GM19043 (cell line): ENCODE measurements around the gene MGAT4A.

Experiments used
- ATAC-seq: cut with Tn5 transposase; IDR thresholded peaks from one replicate; pipeline ENCODE4 v1.9.1; 2021; ENCODE audit warnings: low read depth; ENCODE audit not compliant: unreplicated experiment

MGAT4A gene

DNA sequence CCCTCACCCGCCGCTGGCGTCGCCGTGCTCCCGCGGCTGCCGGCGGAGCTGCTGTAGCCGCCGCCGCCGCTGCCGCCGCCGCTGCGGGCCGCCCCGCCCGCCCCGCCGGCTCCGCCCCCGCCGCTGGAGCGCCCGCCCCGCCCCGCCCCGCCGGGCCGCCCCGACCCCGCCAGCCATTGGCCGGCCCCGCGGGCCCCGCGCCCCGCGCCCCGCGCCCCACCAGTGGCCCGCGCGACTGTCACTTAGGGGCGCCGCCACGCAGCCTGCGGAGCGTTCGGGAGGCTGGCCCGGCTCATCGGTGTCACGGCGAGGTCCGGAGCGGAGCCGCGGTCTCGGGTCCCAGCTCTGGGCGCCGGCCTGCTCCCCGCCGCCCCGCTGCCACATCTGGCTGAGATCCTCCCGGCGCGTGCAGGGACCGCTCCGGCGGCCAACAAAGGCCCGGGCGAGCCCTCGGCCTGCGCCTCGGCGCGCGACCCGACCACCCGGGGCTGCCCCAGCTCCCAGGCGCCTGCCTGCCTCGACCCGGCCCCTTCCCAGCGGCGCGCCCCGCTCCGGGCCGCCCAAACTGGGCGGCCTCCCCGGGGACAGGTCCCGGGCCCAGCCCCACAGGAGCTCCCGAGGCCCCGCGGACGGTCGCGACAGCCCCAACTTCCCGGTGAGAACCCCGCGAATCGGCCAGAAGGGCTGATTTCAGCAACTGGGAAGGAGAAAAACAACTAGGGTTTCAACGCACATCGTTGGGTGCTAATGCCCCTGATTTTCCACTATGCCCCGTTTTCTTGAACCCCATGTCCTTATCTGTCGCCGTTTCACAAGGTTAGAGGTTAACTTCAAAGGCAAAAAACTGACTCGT is at the start of gene MGAT4A:
Gene MGAT4A (minus strand): TSS at position 92 of the 853 bp plus-strand sequence. CDS start 4,800 bp downstream, outside the sequence.
- peak; percentile 67 for ATAC-seq

DNA sequence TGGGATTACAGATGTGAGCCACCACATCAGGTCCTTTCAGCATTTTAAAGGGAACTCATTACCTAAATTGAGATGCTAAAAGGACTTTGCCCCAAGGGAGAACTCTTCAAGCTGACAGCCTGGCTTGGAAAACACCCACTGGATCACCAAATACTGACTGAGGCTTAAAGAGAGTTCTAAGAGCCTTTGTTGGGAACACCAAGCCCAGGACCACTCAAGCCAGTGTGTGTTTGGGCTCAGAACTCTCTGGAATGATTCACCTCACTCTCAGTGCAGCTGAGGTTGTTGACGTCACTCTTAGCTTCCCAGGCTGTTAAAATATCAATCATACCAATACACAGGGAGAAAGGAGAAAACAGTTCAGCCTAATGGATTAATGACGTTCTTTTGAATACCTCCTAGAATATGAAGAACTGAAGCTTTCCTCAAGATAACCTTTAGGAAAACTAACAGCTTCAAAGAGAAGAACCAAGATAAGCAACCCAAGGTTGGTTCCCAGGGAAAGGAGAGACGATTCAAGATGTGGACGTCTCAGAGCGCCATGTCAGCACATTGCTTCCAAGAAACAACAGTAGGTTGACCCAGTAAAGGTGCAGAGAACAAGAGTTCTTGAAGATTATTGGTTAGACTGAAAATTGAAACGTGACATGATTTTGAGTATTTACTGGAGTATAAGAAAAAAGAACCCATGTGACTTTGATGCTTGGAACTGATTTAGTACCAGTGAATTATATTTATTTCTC is 48.0 kb upstream of the MGAT4A start:
- no peak for ATAC-seq

DNA sequence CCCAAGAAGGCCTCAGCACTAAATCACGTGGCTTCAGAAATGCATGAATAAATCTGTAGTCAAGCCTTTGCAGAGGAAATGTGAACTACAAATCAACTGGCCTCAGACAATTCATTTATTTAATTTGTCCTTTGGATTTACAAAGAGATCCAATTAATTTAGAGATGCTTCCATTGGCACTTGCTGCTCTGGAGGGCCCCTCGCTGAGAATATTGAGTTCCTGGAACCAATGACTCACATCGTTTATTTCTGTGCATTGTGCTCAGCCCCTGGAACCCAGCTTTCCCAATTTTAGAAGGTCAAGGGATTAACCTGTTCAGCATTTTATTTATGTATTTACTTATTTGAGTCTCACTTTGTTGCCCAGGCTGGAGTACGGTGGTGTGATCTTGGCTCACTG is 47.2 kb upstream of the MGAT4A start:
- ATAC-seq = no peak

DNA sequence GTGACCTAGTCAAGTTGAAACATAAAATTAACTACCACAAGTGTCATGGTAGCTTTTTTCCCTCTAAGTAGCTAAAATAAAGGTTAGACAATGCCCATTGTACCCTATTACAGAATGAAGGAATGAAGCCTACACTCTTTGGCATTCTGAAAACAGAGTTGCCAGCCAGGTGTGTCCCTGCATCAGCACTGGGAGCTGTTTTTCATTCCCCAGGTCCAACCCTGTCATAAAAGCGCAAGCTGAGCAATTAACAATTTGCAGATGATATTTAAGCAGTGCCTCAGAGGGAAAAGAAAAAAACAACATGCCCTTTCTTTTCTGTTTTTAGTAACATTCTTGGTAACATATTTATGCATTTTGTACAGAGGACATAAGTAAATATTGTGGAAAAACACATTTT is 46.8 kb upstream of the MGAT4A start:
- no peak for ATAC-seq

DNA sequence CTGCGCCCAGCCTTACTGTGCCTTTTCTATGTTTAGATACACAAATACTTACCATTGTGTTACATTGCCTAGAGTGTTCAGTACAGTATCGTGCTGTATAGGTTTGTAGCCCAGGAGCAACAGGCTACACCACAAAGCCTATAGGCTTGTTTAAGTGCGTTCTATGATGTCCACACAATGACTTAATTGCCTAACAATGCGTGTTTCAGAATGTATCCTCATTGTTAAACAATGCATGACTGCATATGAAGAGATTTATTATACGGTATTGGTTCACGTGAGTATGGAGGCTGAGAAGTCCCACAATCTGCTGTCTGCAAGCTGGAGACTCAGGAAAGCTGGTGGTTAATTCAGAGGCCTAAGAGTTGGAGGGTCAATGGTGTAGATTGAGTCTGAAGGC is 46.1 kb upstream of the MGAT4A start:
- ATAC-seq = no peak

DNA sequence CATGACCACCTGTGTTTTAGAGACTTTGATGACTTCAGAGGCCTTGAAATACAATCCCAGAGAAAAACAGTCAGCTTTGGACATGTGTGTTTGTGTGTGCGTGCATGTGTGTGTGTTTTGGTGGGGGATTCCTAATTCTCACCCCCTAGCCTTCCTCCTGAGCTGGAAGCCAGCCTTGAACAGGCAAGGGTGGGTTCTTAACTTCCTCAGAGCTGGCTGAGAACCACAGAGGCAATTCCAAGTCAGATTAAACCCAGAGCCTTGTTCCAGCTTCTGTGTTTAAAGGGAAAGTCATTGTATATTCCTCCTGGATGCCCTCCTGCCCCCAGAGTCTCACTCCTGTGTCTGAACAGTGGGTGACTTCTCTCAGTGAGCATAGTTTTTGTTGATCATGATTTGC is 45.2 kb upstream of the MGAT4A start:
- ATAC-seq = no peak

DNA sequence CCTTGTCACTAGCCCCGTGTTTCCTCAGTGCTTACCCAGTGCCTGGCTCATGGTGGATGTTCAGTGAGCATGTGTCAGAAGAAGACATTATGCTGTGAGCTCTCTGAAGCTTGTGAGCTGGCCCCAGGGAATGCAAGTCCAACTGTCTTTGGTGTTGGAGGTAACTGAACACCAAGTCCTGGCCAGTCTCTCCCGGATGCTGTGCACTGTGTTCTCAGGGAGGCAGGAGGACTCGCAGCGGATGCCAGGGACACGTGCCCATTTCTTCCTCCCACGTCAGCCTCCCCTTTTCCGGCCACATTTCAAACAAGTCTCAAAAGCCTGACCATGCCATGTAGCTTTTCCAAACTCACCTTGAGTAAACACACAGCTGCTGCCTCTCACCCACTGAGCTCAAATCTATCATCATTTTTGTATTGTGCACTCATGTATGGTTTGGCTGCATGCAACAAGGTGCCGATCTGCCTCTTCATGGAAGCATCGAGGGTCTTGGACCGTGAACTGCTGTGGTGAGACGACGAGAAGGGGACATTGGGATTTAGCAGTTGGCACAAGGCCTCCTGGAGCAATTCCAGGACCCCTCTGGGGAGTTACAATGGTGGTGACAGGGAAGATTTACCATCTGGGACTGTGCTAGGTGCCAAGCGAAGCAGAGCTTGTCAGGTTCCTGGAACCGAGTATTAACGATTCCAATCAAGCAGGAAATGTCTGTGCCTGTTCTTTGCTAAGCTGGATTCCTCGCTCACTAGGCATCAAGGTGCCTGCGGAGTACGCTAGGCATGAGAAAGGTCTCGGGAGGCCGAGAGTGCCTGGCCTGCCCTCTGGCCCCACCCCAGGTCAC is 44.4 kb upstream of the MGAT4A start:
- no peak for ATAC-seq

DNA sequence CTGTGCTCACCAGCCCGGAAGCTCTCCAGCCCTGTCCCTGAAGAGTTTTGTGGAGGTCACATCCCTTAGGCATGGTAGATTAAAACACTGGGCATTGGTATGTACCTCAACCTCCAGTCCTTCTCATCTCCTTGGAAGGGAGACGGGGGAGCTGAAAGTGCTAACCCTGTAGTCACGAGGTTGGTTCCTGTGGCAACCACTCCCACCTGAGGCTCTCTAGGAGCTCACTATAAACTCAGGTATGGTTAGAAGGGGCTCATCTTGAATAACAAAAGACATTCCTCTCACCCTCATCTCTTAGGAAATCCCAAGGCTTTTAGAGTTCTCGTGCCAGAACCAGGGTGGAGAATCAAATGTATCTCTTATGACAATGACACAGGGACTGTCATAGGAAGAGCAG is 43.0 kb upstream of the MGAT4A start:
- no peak for ATAC-seq

DNA sequence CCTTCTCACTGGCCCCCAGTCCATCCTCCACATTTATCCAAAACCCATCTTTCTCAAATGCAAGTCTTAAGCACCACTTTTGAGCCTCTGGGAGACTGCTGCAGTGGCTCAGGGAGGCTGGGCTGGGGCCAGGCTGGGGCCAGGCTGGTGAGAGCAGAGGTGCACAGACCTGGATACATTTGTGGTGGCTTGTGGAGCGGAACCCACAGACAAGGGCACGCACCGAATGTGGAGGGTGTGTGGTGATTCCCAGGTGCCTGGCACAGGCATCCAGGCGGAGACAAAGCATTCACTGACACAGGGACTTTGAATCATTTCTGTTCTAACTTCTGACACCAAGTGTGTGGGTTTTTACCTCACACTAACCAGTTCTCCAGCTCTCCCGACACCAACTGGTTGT is 42.2 kb upstream of the MGAT4A start:
- no peak for ATAC-seq

DNA sequence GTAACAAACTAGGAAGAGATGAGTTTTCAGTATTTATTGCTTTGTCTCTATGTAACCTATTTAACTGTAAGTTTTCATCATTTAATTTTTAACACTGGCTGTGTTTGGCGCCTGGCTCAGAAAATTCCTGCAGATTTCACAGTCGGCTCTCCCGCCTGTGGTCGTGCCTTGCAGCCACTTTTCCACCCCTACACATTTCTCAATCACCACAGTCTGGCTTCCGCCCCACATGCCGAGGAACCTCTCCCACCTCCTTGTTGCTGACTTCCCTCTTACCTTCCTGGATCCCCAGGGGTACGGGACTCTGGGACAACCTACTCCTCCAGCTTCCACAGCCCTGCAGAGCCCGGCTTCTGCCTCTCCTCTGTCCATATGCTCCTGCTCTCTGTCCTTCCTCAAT is 41.6 kb upstream of the MGAT4A start:
- no peak for ATAC-seq

DNA sequence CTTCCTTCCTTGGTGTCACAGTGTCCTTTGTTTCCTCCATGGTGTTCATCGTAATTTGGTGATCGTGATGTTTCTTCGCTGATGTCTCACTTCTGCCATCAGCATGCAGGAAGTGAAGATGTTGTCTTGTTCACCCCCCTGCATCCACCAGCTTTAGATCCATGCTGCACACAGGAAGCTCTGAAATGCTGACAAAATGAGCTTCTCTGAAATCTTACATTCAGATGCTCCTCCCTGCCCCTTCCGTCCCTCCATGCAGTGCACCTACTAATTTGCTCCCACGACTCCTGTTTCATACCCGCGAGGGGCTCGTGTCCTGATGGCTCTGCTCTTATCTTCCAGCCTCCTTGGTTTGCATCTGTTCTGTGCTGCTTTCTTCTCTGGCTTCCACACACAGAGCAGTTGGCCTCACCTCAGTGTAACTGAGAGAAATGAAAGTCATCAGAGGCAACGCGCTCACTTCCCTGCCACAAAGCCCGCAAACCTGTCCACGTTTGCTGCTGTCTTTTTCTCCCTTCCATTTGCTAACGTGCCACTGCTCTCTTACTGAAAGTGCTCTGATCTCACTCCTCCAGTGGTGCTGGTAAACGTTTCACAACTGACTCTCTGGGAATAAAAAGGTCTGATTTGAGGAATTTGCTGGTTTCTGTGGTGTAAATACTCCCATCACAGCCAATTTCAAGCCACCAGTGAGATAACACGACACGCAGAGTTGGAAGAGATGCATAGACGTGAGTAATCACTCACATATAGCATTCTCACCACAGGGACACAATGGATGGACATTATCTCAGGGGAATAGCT is 41.0 kb upstream of the MGAT4A start:
- ATAC-seq = no peak

DNA sequence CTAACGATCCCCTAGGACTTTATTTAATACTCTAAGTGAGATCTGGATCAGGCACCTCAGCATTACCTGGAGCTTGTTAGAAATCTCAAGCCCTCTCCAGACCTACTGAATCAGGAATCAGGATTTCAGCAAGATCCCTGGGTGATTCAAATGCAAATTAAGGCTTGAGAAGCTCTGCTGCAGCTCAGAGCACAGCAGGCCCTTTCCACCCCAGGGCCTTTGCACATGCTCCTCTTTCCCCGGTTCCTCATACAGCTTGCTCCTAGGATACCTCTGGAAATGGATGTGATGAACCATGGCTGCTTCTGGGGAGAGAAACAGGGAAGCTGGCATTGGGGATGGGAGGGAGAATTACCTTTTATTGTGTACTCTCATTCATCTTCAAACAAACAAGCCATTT is 40.3 kb upstream of the MGAT4A start:
- ATAC-seq = no peak

DNA sequence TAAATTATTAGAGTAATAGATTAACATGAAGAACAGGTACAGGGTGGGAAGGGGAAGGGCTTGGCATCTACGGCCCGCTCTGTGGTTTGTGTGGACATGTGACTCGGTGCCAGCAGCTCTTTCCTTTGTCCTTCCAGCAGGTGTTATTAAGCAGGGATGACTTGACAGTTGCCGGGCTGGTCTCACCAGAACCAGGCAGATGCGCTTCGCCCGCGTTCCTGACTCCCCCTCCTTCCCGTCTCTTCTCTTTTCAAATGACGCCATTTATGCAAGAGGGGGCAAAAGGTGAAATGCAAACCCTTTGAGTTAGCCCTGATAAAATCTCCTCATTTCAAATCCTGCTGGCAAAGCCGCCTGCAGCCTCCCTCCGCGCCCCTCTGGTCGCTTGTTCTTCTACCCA is 38.9 kb upstream of the MGAT4A start:
- no peak for ATAC-seq

DNA sequence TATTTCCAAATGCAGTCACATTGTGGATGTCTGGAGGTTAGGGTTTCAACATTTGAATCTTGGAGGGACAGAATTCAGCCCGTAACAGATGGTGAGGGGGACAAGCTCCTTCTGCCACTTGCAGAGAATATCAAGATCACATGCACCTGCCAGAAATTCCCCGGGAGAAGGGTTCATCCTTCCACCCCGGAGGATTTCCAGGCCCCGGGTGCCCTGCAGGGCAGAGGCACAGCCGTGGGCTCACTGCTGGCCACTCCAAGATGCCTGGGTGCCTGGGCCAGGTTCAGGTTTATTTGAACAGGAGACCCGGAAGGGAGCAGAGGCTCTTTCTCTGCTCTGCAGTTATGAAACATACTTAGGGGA is 38.2 kb upstream of the MGAT4A start:
- ATAC-seq = no peak

DNA sequence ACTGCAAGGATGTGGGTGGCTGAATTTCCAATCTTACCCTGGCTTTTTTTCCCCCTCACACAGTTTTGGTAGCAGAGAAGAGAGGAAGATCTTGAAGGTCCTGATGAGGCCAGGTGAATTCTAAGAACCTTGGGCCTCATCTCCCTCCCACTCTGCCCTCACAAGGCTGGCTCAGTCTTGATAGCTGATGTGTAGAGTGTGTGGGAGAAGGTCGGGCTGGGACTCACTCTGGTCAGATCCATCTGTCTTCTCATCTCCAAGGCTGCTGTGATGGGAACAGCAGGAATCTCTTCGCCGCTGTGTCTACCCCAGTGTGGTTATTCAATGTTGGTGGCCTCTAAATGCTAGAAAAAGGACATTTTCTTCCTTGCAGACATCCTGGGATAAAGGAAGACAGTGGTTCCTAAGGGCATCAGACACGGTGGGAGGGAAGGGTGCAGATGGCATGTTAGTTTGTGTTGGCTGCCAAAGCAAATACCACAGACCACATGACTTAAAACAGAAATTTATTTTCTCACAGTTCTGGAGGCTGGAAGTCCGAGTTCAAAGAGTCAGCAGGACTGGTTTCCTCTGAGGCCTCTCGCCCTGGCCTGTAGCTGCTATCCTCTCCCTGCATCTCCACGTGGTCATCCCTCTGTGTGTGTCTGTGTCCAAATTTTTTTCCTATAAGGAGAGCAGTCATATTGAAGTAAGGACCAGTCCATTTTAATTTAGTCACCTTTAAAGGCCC is 37.6 kb upstream of the MGAT4A start:
- ATAC-seq = no peak

DNA sequence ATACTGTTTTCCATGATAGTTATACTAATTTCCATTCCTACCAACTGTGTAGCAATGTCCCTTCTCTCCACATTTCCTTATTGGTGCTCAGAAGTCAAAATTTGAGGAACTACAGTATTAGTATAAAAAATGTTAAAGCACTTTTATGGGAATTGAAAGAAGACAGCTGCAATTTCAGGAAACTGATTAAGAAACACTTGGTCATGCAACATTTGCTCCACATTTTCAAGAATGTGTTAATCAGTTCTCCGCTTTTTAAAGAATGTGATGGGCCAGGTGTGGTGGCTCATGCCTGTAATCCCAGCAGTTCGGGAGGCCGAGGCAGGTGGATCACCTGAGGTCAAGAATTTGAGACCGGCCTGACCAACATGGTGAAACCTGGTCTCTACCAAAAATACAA is 33.6 kb upstream of the MGAT4A start:
- no peak for ATAC-seq

DNA sequence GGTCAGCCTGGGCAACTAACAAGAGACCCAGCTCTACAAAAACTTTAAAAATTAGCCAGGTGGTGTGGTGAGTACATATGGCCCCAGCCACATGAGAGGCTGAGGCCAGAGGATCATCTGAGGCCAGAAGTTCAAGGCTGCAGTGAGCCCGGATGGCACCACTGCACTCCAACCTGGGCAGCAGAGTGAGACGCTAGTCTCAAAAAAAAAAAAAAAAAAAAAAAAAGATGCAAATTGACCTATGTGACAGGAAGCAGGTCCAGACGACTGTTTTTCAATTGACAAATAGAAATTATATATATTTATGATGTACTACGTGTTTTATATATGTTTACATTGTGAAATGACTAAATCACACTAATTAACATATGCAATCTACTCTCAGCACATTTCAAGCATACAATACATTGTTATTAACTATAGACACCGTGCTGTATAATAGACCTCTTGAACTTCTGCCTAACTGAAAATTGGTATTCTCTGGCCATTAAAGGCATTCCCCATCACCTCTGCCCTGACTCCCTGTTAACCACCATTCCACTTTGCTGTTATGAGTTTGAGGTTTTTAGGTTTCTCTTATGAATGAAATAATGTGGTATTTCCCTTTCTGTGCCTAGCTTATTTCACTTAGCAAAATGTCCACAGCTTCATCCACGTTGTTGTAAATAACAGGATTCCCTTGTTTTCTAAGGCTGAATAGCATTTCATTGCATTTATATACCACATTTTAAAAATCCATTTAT is 32.4 kb upstream of the MGAT4A start:
- no peak for ATAC-seq

DNA sequence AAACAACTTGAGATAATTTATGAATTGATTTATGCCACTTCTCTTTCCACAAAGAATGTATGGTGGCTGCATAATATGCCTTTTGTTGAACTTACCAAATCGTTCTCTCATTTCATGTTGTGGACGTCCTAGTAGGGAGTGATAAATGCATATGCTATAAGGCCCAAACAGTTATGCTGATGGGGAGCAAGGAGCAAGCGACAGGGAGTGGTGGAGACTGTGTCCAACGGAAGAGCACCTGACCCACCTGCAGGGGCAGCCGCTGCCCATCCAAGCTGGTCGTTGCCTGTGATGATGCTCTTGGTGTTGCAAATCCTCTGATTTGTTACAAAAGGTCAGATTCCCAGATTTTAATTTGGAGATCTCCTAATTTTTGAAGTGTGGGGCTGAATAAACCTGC is 31.0 kb upstream of the MGAT4A start:
- no peak for ATAC-seq

DNA sequence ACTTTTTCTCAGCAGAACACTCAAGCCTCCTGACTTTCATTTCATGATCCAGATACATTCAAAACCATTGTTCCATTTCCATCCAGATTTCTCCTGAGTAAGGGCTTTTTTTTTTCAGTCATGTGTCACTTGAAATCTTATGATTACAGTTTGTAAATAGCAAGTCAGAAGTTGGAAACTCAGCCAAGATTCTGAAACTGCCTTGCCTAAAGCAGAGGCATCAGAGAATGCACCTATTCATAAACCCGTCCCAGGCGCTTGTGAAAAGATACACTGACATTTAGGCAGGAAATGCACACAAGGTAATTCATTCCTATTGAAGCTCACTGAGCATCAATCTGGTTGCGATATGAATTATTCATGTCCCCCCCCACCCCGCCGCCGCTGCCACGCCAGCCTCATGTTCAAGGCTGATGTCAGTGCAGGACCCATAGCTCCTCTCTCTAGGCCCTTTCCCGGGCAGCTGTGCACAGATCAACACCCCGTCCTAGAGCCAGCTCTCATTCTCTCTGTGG is 30.4 kb upstream of the MGAT4A start:
- no peak for ATAC-seq
